Measurements from ENCODE around the gene CDK14. TPM values are rescaled to one million over a fixed set of nuclear protein-coding genes. Genes with fewer than 3 reads are reported as not detected.

CDK14 gene
- total RNA-seq, 1 donor from 2014 or later = 6.4 TPM

DNA sequence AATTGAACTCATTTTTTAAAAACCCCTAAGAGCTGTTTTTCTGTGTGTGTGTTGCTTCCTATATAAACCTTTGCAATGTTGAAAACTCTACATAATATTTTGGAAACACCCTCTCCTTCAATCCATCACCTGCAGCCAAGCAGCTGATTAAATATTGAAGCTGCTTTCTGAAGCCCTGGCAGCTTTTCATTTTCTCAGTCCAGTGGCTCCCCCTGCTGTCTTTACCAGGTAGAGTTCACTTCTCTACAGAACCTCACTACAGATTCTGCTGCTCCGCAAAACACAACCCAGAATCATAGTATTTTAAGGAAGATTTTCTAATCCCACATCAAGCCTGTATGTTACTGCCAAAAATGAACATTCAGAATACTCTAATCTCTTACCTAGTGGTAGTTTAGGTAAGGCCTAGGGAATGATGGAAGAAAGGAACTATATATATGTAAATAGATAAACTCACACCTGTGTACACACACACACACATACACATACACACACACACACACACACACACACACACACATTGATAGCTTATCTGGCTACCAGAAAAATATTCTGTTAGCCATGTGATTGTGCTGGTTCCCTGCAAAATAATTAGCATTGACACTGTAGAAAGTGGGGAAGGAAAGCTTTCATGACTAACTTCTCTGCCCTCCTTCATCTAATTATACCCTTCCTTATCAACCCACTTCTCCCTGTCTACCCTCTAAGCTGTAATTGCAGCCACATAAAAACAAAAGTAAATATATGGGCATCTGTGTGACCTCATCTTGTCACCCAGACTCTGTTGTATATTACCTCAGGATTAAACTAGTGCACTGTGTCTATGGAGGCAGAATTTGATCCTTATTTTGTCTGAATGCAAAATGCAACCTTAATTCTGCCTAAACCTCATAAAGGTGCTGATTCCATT, 438.6 kb downstream of the CDK14 start:
- TF ChIP-seq, protein P1, sequence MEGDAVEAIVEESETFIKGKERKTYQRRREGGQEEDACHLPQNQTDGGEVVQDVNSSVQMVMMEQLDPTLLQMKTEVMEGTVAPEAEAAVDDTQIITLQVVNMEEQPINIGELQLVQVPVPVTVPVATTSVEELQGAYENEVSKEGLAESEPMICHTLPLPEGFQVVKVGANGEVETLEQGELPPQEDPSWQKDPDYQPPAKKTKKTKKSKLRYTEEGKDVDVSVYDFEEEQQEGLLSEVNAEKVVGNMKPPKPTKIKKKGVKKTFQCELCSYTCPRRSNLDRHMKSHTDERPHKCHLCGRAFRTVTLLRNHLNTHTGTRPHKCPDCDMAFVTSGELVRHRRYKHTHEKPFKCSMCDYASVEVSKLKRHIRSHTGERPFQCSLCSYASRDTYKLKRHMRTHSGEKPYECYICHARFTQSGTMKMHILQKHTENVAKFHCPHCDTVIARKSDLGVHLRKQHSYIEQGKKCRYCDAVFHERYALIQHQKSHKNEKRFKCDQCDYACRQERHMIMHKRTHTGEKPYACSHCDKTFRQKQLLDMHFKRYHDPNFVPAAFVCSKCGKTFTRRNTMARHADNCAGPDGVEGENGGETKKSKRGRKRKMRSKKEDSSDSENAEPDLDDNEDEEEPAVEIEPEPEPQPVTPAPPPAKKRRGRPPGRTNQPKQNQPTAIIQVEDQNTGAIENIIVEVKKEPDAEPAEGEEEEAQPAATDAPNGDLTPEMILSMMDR (conservative IDR thresholded peaks at IDR 0.05; ENCODE audit: low read depth, low read length) = peak; percentile 90
- DNase-seq (ENCODE audit: low read depth) = peak; percentile 10
- H3K4me3 ChIP-seq (ENCODE audit: low read depth, low read length) = no peak overlapping the region

DNA sequence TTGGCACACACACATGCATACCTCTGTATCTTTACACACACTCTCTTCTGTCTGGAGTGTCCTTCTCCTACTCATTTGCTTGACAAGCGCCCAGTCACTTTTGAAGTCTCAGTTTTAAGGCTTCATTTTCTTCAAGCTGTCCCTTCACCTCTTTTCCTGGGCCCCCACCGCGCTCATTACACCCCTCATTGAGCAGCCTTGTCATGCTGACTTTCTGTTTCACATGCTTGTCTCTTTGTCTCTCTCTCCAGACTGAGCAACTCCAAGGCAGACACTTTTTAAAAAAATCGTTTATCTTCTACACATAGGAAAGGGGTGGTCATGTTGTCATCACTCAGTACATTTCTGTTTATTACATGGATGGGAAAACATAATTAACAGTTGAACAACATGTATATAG, 442.9 kb downstream of the CDK14 start:
- DNase-seq (ENCODE audit: low read depth) = no peak
- no peak overlapping the region for H3K4me3 ChIP-seq (ENCODE audit: low read depth, low read length)
- TF ChIP-seq, protein P1 (conservative IDR thresholded peaks at IDR 0.05; ENCODE audit: low read depth, low read length) = no peak

DNA sequence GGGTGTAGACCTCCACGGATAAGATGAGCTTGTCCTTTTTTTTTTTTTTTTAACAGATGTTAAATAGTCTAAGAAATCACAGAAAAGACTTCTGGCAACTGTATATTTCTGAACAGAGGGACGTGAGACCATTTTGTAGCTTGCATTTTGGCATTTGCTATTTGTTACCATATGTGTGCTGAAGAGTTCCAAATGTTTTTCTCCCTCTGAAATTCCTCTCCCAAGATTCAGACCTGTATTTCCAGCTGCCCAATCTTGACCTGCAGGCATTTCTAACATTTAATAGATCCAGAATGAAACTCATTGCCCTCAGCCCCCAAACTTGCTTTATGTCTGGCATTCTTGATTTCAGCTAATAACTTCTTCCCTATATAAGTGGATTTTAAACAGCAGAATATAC, 445.0 kb downstream of the CDK14 start:
- no peak for DNase-seq (ENCODE audit: low read depth)
- TF ChIP-seq, protein P1 (conservative IDR thresholded peaks at IDR 0.05; ENCODE audit: low read depth, low read length) = no peak
- no peak overlapping the region for H3K4me3 ChIP-seq (ENCODE audit: low read depth, low read length)

- TF ChIP-seq, protein P1 (conservative IDR thresholded peaks at IDR 0.05; ENCODE audit: low read depth, low read length) = no peak
- no peak for DNase-seq (ENCODE audit: low read depth)
- no peak overlapping the region for H3K4me3 ChIP-seq (ENCODE audit: low read depth, low read length)
Observed at GRCh38 chr7:91041901-91042484, 445.9 kb downstream of the CDK14 start.

DNA sequence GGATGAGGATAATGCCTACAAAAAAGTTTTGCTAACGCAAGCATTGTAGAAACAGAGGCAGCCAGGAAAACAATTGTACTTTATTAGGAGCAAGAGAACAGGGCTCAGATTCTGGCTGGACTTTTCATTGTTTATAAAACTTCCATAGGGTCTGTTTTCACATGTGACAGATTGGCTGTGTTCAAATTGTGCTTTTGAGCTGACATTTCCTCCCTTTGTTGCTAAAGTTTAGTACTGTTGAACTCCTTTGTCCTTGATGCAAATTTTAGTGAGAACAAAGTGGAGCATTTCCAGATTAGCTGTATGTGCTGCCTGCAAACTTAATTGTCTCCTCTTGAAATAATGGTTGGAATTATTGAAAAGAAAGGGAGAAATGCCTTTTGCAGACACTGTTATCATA, 447.1 kb downstream of the CDK14 start:
- TF ChIP-seq, protein P1 (conservative IDR thresholded peaks at IDR 0.05; ENCODE audit: low read depth, low read length) = no peak
- H3K4me3 ChIP-seq (ENCODE audit: low read depth, low read length) = no peak overlapping the region
- no peak for DNase-seq (ENCODE audit: low read depth)

DNA sequence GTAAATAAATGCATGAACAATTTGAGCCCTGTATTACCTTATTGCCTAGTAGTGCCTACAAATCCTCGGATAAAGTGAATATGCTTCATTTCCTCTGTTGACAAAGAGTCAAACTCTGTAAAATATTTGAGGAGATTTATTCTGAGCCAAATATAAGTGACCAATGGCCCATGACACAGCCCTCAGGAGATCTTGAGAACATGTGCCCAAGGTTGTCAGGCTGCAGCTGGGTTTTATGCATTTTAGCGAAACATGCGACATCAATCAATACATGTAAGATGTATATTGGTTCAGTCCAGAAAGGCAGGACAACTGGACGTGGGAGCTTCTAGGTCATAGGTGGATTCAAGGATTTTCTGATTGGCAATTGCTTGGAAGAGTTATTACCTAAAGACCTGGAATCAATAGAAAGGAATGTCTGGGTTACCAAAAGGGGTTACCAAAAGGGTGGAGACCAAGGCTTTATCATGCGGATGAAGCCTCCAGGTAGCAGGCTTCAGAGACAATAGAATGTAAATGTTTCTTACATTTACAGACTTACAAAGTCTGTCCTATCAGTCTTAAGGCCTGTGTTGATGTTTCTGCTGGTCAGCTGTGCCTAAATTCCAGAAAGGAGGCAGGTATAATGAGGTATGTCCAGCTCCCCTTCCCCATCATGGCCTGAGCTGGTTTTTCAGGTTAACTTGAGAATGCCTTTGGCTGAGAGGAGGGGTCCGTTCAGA, 448.0 kb downstream of the CDK14 start:
- TF ChIP-seq, protein P1 (conservative IDR thresholded peaks at IDR 0.05; ENCODE audit: low read depth, low read length) = no peak
- no peak for DNase-seq (ENCODE audit: low read depth)
- H3K4me3 ChIP-seq (ENCODE audit: low read depth, low read length) = no peak overlapping the region
